Measurements from ENCODE around the gene SPAG5.
"Not testable (repeated sequence)": the region's sequence is repeated elsewhere in the genome, so short reads cannot be mapped to it uniquely, and the experiment has no call there.

Gene SPAG5

DNA sequence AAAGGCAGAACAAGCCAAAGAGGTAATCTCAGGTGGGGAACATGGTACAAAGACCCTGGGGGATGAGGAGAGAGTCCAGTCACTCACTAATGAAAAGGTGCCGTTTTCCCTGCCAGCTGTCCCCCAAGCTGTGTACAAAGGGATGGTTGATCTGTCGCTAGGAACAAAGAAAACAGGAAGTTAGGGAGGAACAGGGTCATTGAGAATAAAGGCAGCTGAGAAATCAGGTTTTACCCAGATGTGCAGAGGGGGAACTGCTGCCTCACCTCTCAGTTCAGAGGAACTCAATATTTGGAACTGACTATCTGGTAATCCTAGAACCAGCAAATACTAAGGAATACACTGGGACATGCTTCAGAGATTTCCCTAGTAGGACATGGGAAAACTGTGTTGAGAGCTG lies 13.7 kb upstream of the SPAG5 start:
- no peak for DNase-seq

DNA sequence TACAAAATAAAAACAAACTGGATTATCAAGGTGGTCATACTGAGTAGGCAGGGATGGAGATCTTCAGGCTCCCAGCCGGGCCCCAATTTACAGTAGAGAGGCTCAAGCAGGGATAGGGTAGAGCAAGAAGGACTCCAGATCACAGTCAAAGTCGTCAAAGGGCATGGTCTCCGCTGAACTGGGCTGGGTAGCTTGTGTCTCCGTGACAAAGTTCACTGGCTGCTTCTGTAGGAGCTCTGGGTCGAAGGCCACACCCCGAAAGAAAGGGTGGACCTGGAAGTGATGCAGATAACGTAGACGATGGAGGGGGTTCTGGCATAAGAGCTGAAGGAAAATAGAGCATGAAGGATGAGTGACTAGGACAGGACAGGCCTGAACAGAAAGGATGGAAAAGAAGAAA lies 11.6 kb upstream of the SPAG5 start:
- no peak for DNase-seq

DNA sequence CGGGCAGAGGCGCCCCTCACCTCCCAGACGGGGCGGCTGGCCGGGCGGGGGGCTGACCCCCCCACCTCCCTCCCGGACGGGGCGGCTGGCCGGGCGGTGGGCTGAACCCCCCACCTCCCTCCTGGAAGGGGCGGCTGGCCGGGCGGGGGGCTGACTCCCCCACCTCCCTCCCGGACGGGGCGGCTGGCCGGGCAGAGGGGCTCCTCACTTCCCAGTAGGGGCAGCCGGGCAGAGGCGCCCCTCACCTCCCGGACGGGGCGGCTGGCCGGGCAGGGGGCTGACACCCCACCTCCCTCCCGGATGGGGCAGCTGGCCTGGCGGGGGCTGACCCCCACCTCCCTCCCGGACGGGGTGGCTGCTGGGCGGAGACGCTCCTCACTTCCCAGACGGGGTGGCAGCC lies 5.2 kb upstream of the SPAG5 start:
- DNase-seq = not testable (repeated sequence)

DNA sequence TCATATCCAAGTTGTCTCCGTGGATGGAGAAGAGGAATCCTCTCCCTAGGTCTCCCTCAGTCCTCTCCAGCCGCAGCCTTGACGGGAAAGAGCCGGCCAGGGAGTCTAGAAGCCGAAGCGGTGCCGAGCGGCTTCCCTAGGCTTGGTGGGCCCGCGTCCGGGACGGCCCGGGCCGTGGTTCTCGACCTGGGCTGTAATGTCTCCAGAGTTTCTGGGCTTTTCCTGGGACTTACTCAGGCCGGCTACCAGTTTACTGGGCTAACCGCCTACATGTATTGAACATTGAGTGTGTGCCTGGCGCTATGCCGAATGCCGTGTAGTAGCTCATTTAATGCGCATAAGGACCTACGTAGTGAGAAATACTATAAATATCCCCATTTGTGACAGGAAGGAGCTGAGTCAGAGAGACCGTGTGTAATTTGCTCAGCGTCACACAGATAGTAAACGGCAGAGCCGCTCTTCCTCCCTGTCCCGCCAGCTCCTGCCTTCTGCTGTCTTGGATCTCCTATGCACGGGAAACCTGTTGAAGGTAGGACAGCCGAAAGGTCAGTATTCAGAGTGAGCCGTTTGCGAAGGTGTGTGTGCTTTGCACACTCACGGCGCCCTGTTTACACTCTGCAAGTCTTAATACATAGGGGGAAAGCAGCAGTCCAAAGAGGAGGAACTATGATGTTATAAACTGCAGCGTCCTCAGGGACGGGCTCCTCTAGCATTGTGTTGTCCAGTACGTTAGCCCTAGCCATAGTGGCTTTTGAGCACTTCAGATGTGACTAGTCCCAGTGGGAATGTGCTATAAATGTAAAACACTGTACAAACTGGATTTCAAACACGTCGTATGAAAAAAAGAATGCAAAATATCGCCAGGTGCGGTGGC lies 723 bp upstream of the SPAG5 start:
- DNase-seq = peak; percentile 69 to 72

DNA sequence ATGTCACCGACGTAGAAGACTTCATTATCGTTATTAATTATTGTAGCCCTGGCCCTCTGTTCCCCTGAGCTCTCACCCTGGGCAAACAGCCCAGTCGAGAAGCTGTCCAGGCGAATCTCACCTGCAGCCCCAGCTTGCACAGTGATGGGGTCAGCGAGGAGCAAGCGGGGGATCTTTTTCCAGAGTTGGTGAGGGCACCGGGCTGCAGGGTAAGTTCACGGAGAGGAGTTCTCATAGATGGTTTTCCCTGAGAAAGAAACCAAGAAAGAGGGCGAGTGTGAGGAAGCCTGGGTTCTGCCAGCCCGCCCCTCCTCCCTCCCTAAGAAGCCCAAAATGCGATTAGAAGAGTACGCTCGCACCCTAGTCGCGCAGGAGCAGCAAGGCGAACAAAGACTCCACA lies 436 bp downstream of the SPAG5 start:
- no peak for DNase-seq

DNA sequence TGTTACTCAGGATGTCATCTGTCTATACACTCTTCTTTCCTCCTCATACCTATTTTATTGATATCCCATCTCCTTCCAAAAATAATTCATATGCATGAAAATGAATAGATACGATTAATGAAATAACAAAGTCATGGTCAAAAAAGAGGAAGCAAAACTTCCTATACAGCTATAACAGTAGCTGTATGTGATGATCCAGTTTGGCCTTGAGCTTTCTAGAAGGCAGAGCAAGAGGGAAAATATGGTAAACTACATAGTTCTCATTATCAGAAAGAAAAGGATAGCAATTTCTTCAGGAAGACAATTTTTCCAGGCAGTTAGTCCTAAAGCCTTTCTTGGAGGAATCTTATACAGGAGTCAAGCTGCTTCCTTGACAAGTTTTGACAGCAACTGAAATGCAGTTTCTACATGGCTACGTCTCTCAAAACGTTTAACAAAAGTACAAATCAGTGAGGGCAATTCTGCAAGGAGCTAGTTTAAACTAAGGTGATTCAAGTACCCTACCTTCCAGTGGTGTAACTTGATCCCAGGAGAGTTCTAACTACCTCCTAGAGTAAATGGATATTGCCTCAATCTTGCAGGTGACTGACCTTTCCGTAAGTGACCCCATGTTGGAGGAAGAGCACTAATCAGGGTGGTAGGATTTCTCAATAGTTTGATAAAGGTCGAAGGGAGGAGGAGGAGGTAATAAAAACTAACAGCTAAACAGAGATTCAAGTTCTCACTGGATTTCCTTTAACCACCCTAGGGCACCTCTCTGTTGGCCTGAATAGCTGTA lies 1.0 kb downstream of the SPAG5 start:
- no peak for DNase-seq

DNA sequence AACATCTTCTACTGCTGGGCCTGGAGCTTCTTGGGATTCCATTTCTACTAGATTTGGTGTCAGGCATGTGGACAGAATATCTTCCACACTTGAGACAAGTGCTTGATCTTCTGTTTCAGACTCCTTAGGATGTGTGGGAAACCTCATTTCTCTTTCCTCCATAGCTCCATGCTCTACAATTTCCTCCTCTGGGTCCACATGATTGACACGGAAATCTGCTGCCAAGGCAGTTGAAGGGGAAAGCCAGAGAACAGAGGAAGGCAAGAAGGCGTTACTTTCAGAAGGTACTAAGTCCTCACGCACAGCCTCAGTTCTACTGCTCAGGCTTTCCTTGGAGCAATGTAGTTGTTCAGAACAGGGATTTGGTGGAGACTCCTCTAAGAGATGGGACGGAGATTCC lies 6.6 kb downstream of the SPAG5 start:
- no peak for DNase-seq

DNA sequence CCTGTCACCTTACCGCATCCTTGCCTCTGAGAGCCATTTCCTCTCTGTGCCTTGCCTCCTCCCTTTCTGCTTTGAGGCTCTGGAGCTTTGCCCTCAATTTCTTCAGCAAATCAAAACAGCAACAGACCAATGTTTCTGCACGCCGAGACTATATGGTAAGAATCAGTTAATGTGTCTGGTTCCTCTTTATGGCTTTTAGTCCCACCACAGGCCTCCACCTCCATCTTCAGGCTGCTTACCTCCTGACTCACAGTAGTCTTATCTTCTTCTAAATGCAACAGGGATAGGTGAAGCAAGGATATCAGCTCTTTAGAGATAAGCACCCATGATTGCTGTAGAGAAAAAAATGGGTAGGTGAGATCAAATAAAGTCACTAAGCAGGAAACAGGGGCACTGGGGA lies 13.0 kb downstream of the SPAG5 start:
- no peak for DNase-seq

DNA sequence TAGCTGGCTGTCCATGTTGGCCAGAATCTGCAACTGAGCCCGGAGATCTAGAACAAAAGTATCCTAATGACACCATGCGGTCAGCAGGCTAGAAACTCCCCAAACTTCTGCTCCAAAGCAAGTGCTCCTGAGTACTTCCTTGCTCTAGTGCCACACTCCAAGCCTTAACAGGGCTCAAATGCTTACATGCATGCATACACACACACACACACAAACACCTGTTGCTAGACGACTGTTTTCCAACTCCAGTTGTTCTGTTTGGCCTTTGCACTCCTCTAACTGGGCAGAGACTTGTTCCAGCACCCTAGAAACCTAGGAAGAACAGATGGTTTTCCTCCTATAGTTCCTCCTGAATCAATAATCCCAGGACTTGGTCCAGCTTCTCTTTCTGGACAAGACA lies 14.4 kb downstream of the SPAG5 start:
- no peak for DNase-seq

DNA sequence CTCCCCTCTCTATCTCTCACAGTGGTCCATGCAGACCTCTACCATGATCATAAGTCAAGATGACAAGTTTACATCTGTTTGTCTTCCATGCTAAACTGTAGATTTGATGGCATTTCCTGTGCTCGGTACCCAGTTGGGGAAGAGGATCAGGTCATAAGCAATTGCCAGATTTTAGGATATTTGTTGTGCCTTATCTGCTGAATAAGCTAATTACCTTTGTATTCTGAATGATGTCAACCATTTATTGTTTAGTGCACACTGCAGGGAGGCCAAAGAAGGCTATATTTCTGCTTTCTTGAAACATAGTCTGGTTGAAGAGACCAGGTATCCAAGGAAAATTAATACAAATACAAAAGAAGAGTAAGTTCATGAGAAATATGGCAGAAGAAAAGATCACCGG lies 16.3 kb downstream of the SPAG5 start:
- DNase-seq = no peak

DNA sequence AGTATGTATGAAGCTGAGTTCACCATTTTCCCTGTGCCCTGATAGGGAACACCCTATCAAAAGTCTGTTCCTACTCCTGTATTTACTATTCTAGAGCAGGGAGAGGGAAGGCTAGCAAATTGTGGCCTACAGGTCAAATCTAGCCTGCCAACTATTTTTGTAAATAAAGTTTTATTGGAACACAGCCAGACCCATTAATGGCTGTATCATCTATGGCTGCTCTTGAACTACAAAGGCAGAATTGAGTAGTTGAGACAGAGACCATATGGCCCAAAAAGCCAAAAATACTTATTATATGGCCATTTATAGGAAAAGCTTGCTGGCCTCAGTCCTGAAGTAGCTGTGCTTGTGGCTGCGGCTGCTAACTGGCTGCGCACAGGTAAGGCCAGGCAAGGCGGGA lies 17.9 kb downstream of the SPAG5 start:
- DNase-seq = no peak

DNA sequence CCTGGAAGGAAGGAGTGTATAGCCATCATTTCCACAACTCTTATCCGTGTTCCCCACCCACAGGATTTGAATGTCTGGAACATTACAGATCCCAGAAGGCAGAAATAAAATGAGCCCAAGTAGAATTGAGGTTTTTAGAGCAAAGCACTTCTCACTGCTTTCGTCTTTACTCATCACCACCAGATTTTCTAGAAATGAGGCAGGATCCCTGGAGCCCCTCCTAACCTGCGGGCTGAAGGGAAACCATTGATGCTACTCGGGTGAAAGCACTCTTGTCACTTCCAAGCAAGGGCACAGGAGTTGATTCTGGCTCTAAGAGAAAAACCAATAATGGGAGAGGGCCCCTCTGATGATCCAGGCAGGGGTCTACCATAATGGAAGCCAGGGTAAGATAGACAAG lies 19.3 kb downstream of the SPAG5 start:
- peak in 1 of 2 donors; percentile 32 for DNase-seq

DNA sequence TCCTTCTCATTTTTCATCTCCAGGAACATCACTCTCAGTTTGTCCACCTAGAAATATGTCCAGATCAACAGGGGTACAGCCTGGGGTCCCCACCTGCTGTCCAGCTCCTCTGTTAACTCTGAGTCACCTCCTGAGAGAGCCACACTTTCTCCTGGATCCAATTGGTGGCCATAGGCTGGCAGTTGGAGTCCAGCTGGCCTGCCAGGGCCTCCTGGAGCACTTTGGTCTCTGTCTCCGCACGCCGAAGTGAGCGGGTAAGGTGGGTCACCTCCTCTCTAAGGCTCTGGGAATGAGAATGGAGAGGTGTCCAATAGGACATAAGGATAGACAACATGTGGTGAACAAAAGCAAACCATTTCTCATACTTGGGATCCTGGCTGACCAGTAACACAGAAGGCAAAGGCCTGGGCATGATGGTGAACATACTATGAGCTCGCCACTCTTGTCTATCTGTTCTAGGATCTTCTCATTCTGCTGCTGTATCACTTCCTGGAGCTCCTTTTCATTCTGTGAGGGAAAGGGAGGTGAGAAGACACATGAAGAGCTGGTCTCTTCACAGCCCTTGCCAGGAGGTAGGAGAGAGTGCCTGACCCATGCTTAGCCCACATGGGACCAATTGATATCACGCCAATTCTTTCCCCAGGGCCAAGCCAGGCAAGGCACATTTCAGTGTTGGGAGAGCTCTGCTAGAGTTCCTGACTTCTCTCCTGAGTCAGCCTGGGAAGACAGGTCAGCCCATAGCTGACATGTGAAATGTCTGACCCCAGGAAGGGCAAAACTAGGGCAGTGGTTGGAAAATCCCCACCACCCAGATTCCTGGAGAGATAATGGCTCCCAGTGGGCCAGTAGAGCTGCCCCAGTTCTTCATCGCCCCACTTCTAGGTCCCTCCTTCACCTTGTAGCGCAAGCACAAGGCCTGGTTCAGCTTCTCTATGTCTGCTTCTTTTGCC lies 20.3 kb downstream of the SPAG5 start:
- no peak for DNase-seq

DNA sequence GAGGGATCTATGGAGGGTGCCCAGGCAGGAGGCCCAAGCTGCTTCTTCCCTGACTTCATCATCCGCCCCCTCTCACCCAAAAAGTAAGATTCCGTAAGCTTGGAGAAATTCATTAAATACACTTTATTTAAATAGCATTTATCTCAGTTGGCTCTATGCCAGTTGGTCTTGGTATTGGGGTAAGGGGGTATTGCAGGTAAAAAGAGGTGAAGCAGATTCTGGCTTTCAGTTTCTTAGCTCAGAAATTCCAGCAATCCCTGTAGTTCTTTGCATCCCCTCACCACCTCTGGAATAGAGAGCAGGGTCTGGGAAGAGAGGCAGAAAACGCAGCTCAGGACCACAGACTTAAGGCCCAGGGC lies 21.4 kb downstream of the SPAG5 start:
- no peak for DNase-seq

DNA sequence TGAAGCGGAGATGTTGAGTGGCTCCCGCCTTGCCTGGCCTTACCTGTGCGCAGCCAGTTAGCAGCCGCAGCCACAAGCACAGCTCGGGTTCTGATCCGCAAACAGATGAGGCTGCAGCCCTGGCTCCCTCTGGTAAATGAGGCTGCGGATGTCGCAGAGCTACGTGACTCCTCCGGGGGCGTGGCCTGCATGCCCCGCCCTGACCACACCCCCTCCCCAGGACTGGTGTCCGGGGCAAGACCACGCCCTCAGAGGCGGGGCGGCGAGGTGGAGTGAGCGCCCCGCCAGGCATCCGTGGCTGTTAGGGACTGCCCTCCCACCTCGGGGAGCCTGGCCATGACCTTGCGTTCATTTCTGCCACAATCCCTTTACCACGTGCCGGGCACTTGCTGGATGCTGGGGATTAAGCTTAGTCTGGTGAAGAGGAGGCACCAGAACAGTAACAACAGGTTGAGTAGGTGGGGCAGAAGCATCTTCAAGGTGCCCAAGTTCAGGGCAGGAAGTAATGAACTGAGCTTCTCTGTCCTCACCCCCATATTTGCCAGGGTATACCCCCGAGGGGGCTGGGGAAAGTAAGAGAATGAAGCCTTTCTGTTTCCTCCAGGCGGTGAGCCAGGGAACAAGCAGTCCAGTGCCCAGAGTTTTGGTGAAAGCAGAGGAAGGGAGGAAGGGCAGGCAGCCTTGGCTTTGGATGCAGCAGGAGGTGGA lies 21.9 kb downstream of the SPAG5 start, which contains the start of gene ALDOC:
TSS of gene ALDOC (minus strand) at position 138 of the 708 bp plus-strand sequence. CDS start 1,363 bp downstream, outside the sequence.
- peak; percentile 99 for DNase-seq

DNA sequence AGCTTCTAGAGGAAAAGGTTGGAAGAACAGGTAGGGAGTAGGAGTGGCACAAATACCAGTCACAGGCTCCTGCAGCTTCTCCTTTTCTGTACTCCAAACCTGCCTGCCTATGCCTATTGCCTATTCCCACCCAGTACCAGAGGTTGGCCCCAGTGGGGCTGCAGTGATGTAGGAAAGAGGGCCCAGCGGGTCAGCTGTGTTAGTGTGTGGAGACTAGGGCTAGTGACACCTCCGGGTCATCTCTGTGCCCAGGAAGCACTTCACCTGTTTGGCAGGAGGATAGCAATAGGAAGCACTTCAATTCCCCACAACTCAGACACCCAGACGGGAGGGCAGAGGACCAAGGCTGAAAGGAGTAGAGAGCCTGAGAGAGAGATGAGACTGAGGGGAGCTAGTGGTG lies 22.8 kb downstream of the SPAG5 start:
- DNase-seq = not testable (repeated sequence)

DNA sequence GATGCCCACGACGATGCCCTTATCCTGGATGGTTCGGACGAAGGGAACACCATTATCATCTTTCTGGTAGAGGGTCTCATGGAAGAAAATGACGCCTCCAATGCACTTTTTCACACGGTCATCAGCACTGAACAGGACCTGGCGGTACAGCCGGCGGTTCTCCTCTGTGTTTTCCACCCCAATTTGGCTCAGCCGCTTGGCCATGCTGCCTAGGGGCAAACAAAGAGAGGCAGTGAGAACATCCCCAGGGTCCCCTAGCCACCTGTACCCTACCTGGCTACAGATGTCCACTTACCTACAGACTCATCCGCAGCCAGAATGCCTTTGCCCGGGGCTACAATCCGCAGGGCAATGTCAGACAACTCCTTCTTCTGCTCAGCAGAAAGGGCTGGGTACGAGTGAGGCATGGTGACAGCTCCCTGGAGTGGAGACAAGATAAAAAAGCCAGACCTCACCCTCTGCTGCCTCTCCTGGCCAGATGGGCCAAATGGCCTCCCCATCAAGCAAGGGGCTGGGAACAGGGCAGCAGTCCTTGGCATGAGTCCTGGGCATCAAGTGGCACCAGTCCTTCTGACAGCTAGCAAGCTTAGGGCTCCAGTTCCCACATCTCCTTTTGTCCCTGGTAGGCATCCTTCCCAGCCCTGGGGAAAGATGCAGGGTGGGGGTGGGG lies 23.6 kb downstream of the SPAG5 start:
- DNase-seq = no peak

DNA sequence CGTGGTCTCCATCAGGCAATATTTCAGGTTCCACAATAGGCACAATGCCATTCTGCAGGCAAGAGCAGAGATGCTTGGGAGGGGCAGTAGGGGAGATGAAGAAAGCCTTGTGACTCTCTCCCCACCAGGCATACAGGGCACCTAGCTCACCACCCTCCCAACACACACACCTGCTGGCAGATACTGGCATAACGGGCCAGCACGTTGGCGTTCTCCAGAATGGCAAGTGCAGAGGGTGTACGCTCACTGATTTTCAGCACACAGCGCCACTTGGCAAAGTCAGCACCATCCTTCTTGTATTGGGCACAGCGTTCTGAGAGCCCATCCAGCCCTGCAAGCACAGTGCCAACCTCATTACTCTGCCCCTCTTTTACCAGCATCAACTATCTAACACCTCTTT lies 24.3 kb downstream of the SPAG5 start:
- DNase-seq = no peak

DNA sequence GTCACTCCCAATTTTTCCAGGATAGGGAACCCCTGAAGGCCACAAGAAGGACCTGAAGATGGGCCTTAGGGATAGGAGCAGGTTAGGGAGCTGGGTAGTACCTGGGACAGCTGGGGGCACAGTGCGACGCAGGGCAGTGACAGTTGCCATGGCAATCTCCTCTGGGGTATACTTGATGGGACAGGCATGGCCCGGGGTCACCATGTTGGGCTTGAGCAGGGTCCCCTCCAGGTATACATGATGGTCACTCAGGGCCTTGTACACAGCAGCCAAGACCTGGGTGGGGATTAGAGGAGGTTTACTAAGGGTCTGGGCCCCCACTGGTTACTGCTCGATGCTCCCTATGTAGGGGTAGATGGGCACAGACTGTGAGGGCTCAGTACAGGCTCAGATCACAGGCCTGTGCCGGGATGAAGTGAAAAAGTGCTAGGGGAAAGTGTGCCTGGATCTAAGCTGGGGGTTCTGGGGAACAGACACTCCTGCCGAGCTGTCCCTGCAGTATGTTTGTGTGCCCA lies 24.8 kb downstream of the SPAG5 start:
- no peak for DNase-seq

DNA sequence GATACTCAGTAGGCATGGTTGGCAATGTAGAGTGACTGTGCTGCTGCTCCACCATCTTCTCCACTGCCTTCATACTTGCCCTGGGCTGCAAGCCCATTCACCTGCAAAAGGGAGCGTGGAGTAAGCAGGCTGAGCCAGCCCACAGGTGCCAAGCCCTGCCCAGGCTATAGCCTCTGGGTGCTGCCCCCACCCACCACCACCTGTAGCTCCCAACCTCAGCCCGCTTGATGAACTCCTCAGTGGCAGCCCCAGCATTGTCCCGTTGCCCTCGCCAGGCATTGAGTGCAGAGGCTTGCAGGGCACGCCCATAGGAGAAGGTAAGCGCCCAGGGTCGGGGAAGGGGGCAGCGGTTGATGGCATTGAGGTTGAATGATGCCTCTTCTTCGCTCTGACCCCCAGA lies 25.3 kb downstream of the SPAG5 start:
- no peak for DNase-seq

DNA sequence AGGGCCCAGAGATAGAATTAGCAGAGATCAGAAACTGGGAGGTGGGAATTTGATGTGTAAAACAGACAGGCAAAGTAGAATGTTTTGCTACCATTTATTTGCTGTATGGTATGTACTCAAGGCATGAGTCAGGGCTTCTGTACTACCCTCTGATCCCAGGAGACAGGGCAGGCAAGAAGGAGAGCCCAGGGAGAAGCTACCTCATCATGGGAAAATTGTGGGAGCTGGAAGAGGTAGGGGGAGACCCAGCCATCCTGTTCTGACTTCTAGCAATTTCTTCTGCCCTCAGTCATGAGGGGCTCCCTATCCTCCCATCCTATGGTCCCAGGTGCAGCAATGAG lies 25.8 kb downstream of the SPAG5 start:
- DNase-seq = no peak

Measured in stimulated activated CD4-positive, alpha-beta T cell treated with anti-CD3 and anti-CD28 coated beads, Interleukin-2, amount 100 ng/mL, for 24 hours (primary cell).